Motor neuron (in vitro differentiated cells): ENCODE measurements around the gene FOSL2. TPM values are rescaled to one million over a fixed set of nuclear protein-coding genes. Genes with fewer than 3 reads are reported as not detected.
A peak's percentile ranks its signal among the peaks of the same experiment; 100 is the strongest.

Experiments used
- ATAC-seq, 8 experiments: fragments of 200-7000 bp; cut with Tn5 transposase; replicated peaks in 6 of 8; 2 replicates each; pipeline ENCODE4 v1.8.0; 2021; ENCODE audit warnings: mild to moderate bottlenecking in 8 of 8, moderate library complexity in 8 of 8
- H3K27ac ChIP-seq, 2 donors: fragments of 250-450 bp; sonication (Bioruptor Pico); 2 replicates each; pipeline ENCODE4 v1.9.0; 2021; ENCODE audit warnings: antibody characterized with exemption in 2 of 2, mild to moderate bottlenecking in 2 of 2, moderate library complexity in 1 of 2
- H3K4me1 ChIP-seq, 2 donors: fragments of 250-450 bp; sonication (Bioruptor Pico); replicated peaks in 1 of 2; 2 replicates each; pipeline ENCODE4 v1.6.1; 2021; ENCODE audit warnings: antibody characterized with exemption in 2 of 2, mild to moderate bottlenecking in 2 of 2, moderate library complexity in 1 of 2
- H3K4me3 ChIP-seq, 5 donors: fragments of 250-450 bp; sonication (Bioruptor Pico); 2 replicates each; pipeline ENCODE4 v1.9.0; 2021; ENCODE audit warnings: antibody characterized with exemption in 5 of 5, mild to moderate bottlenecking in 5 of 5, moderate library complexity in 4 of 5
- WGBS, 10 experiments: fragments of 450-650 bp; shearing (Covaris generic); methylation state at CpG; one replicate each; pipeline ENCODE4 v1.0.0; 2022; 5-methylcytosine and 5-hydroxymethylcytosine counted together
- in situ Hi-C, 9 experiments: fragments of 400-800 bp; cut with MboI; loops; one replicate each; pipeline ENCODE4 v1.15.0; 2021; ENCODE audit warnings: low sequenced_read_pairs in 9 of 9, low pct_unique_long_range_greater_than_20kb in 2 of 9; ENCODE audit not compliant: unreplicated experiment in 9 of 9
- total RNA-seq, 8 experiments: library from RNA; unstranded; fragments of 300-600 nt; gene quantifications; 2 replicates each; pipeline versions ENCODE4 v1.2.3 to v1.2.4, GENCODE V29; 2022

FOSL2 gene
- total RNA-seq, 8 experiments from 2014 or later, result 1.6 to 67.7 (median 16.1) TPM

GRCh38 chr2:28350791-28351285, 41.8 kb upstream of the FOSL2 start:
- H3K4me3 ChIP-seq, result no peak overlapping the region
- ATAC-seq, result no peak
- H3K27ac ChIP-seq, result no peak overlapping the region
- peaks cover 0 to 7% of the 10 kb centered on the region in 2 donors for H3K4me1 ChIP-seq
- in situ Hi-C loops, result no loop called here
- WGBS, 10 experiments, result 71 to 83% methylated on average over 1 of the region's 11 CpGs; no CpG with 5 or more reads in 8 of the 10 experiments

- WGBS, 10 experiments, result 20 to 100% (median 95%) methylated on average over 1 to 4 of the region's 5 CpGs; no CpG with 5 or more reads in 2 of the 10 experiments
- Histone ChIP-seq H3K4me1 (peaks cover 0 to 9% of the 10 kb centered on the region in 2 donors), H3K4me3 (no peak overlapping the region), H3K27ac (no peak overlapping the region)
- in situ Hi-C loops, result no loop called here
- peak in 3 of 8 experiments; percentile 4 to 75 (median 7) for ATAC-seq
Measured at GRCh38 chr2:28351621-28352020, 41.0 kb upstream of the FOSL2 start.

GRCh38 chr2:28352104-28352503, 40.6 kb upstream of the FOSL2 start:
- H3K4me3 ChIP-seq, result no peak overlapping the region
- peak in 2 of 8 experiments; percentile 5 to 59 for ATAC-seq
- no peak overlapping the region for H3K27ac ChIP-seq
- H3K4me1 ChIP-seq, result peaks cover 0 to 9% of the 10 kb centered on the region in 2 donors
- in situ Hi-C loops, result no loop called here
- WGBS, 10 experiments, result 60 to 91% (median 84%) methylated on average over 1 to 4 of the region's 5 CpGs; no CpG with 5 or more reads in 6 of the 10 experiments

- Histone ChIP-seq H3K4me1 (peaks cover 0 to 9% of the 10 kb centered on the region in 2 donors), H3K4me3 (no peak overlapping the region), H3K27ac (no peak overlapping the region)
- WGBS, 10 experiments, result 58 to 100% (median 90%) methylated on average over 1 to 3 of the region's 16 CpGs; no CpG with 5 or more reads in 3 of the 10 experiments
- in situ Hi-C loops, result no loop called here
- ATAC-seq, result no peak
Measured at GRCh38 chr2:28352610-28353195, 40.0 kb upstream of the FOSL2 start.

- 70 to 100% (median 94%) methylated on average over 1 to 6 of the region's 10 CpGs; no CpG with 5 or more reads in 2 of the 10 experiments for WGBS, 10 experiments
- ATAC-seq, result peak in 1 of 8 experiments; percentile 18
- in situ Hi-C loops, result no loop called here
- Histone ChIP-seq H3K4me3 (no peak overlapping the region), H3K27ac (no peak overlapping the region), H3K4me1 (peaks cover 0 to 9% of the 10 kb centered on the region in 2 donors)
Measured at GRCh38 chr2:28354920-28355520, 37.6 kb upstream of the FOSL2 start.

GRCh38 chr2:28355521-28356094, 37.0 kb upstream of the FOSL2 start:
- ATAC-seq, result peak in 3 of 8 experiments; percentile 30 to 64 (median 46)
- Histone ChIP-seq H3K4me1 (peaks cover 0 to 9% of the 10 kb centered on the region in 2 donors), H3K4me3 (no peak overlapping the region), H3K27ac (no peak overlapping the region)
- in situ Hi-C loops, result no loop called here
- WGBS, 10 experiments, result 73 to 100% (median 90%) methylated on average over 1 to 3 of the region's 6 CpGs; no CpG with 5 or more reads in 3 of the 10 experiments

GRCh38 chr2:28356095-28356911, 36.4 kb upstream of the FOSL2 start:
- 20 to 83% (median 34%) methylated on average over 3 to 6 of the region's 17 CpGs; no CpG with 5 or more reads in 7 of the 10 experiments for WGBS, 10 experiments
- H3K27ac ChIP-seq, result peak overlapping the region in 1 of 2 donors; percentile 22
- peak; percentile 62 to 88 (median 71) for ATAC-seq
- in situ Hi-C loops, result no loop called here
- H3K4me3 ChIP-seq, result no peak overlapping the region
- H3K4me1 ChIP-seq, result peaks cover 0 to 16% of the 10 kb centered on the region in 2 donors

- 20 to 100% (median 96%) methylated on average over 1 to 3 of the region's 5 CpGs; no CpG with 5 or more reads in 7 of the 10 experiments for WGBS, 10 experiments
Measured at GRCh38 chr2:28357055-28357454, 35.6 kb upstream of the FOSL2 start.

GRCh38 chr2:28357948-28358667, 34.5 kb upstream of the FOSL2 start:
- Histone ChIP-seq H3K4me3 (no peak overlapping the region), H3K27ac (no peak overlapping the region), H3K4me1 (peaks cover 0 to 17% of the 10 kb centered on the region in 2 donors)
- no peak for ATAC-seq
- in situ Hi-C loops, result no loop called here
- 70 to 100% (median 100%) methylated on average over 1 to 7 of the region's 19 CpGs; no CpG with 5 or more reads in 2 of the 10 experiments for WGBS, 10 experiments

More at GRCh38 chr2:28357055-28357454, 35.6 kb upstream of the FOSL2 start:
- ATAC-seq, result no peak
- Histone ChIP-seq H3K4me3 (no peak overlapping the region), H3K27ac (no peak overlapping the region), H3K4me1 (peaks cover 0 to 17% of the 10 kb centered on the region in 2 donors)
- in situ Hi-C loops, result no loop called here

GRCh38 chr2:28358668-28359201, 33.9 kb upstream of the FOSL2 start:
- in situ Hi-C loops, result no loop called here
- Histone ChIP-seq H3K4me1 (peaks cover 0 to 17% of the 10 kb centered on the region in 2 donors), H3K4me3 (no peak overlapping the region), H3K27ac (no peak overlapping the region)
- 60 to 81% (median 71%) methylated on average over 1 to 4 of the region's 7 CpGs; no CpG with 5 or more reads in 5 of the 10 experiments for WGBS, 10 experiments
- no peak for ATAC-seq

- in situ Hi-C loops, result no loop called here
Measured at GRCh38 chr2:28359222-28360057, 33.2 kb upstream of the FOSL2 start.

More at GRCh38 chr2:28359222-28360057, 33.2 kb upstream of the FOSL2 start:
- WGBS, 10 experiments, result 80 to 93% (median 89%) methylated on average over 1 to 11 of the region's 28 CpGs; no CpG with 5 or more reads in 4 of the 10 experiments
- peaks cover 0 to 17% of the 10 kb centered on the region in 2 donors for H3K4me1 ChIP-seq
- no peak for ATAC-seq
- H3K4me3 ChIP-seq, result no peak overlapping the region
- H3K27ac ChIP-seq, result no peak overlapping the region
